ENCODE measurements around the gene SIRPA.

GRCh38 chr20:1935696-1936366 is 40.6 kb downstream of the SIRPA start:
- TF ChIP-seq EZH2 (IDR thresholded peaks at IDR 0.05) (no peak), POLR2AphosphoS5 (IDR thresholded peaks at IDR 0.05; ENCODE audit: borderline replicate concordance, low read depth, low read length) (no peak), FOXP2 (optimal IDR thresholded peaks at IDR 0.05; ENCODE audit: control extremely low read depth, extremely low read length, insufficient read depth) (no peak)
